Measurements from ENCODE around the gene TPCN1.

The TPCN1 gene

GRCh38 chr12:113233967-113234366 lies 12.7 kb downstream of the TPCN1 start:
- 93 to 96% methylated on average over 4 of the region's 4 CpGs for WGBS, 2 experiments
- H3K4me3 ChIP-seq (ENCODE audit: insufficient read depth, low read depth, low read length) = no peak overlapping the region
- peaks cover 5% of the 10 kb centered on the region for H3K36me3 ChIP-seq (ENCODE audit: control insufficient read depth, insufficient read depth, low read length)
- H3K4me1 ChIP-seq (ENCODE audit: control insufficient read depth, insufficient read depth, low read length) = peaks cover 5% of the 10 kb centered on the region
- H3K27ac ChIP-seq (ENCODE audit: insufficient read depth, low read depth, low read length, poor library complexity, severe bottlenecking) = no peak overlapping the region
- no peaks in the 10 kb centered on the region for H3K9me3 ChIP-seq (ENCODE audit: control insufficient read depth, low read length)
- no peaks in the 10 kb centered on the region for H3K27me3 ChIP-seq (ENCODE audit: control insufficient read depth, insufficient read depth, low read length, poor library complexity, severe bottlenecking)

GRCh38 chr12:113234483-113234882 lies 13.2 kb downstream of the TPCN1 start:
- peaks cover 5% of the 10 kb centered on the region for H3K36me3 ChIP-seq (ENCODE audit: control insufficient read depth, insufficient read depth, low read length)
- H3K27me3 ChIP-seq (ENCODE audit: control insufficient read depth, insufficient read depth, low read length, poor library complexity, severe bottlenecking) = no peaks in the 10 kb centered on the region
- no peak overlapping the region for H3K4me3 ChIP-seq (ENCODE audit: insufficient read depth, low read depth, low read length)
- H3K27ac ChIP-seq (ENCODE audit: insufficient read depth, low read depth, low read length, poor library complexity, severe bottlenecking) = no peak overlapping the region
- H3K4me1 ChIP-seq (ENCODE audit: control insufficient read depth, insufficient read depth, low read length) = peaks cover 5% of the 10 kb centered on the region
- no peaks in the 10 kb centered on the region for H3K9me3 ChIP-seq (ENCODE audit: control insufficient read depth, low read length)
- 97 to 98% methylated on average over 4 of the region's 4 CpGs for WGBS, 2 experiments

- Histone ChIP-seq H3K36me3 (ENCODE audit: control insufficient read depth, insufficient read depth, low read length) (peaks cover 2% of the 10 kb centered on the region), H3K27ac (ENCODE audit: insufficient read depth, low read depth, low read length, poor library complexity, severe bottlenecking) (no peak overlapping the region), H3K27me3 (ENCODE audit: control insufficient read depth, insufficient read depth, low read length, poor library complexity, severe bottlenecking) (no peaks in the 10 kb centered on the region), H3K4me3 (ENCODE audit: insufficient read depth, low read depth, low read length) (no peak overlapping the region), H3K4me1 (ENCODE audit: control insufficient read depth, insufficient read depth, low read length) (peaks cover 5% of the 10 kb centered on the region), H3K9me3 (ENCODE audit: control insufficient read depth, low read length) (no peaks in the 10 kb centered on the region)
- 94 to 96% methylated on average over 6 of the region's 6 CpGs for WGBS, 2 experiments
These were observed 14.7 kb downstream of the TPCN1 start for GRCh38 chr12:113235976-113236375.

- WGBS, 2 experiments = 87 to 92% methylated on average over 4 to 5 of the region's 5 CpGs
- no peak overlapping the region for H3K4me3 ChIP-seq (ENCODE audit: insufficient read depth, low read depth, low read length)
- H3K9me3 ChIP-seq (ENCODE audit: control insufficient read depth, low read length) = no peaks in the 10 kb centered on the region
- peaks cover 5% of the 10 kb centered on the region for H3K4me1 ChIP-seq (ENCODE audit: control insufficient read depth, insufficient read depth, low read length)
- H3K27me3 ChIP-seq (ENCODE audit: control insufficient read depth, insufficient read depth, low read length, poor library complexity, severe bottlenecking) = no peaks in the 10 kb centered on the region
- H3K36me3 ChIP-seq (ENCODE audit: control insufficient read depth, insufficient read depth, low read length) = no peaks in the 10 kb centered on the region
- H3K27ac ChIP-seq (ENCODE audit: insufficient read depth, low read depth, low read length, poor library complexity, severe bottlenecking) = no peak overlapping the region
These were observed 15.5 kb downstream of the TPCN1 start for GRCh38 chr12:113236539-113237399.

GRCh38 chr12:113237748-113238147 lies 16.5 kb downstream of the TPCN1 start:
- Histone ChIP-seq H3K4me3 (ENCODE audit: insufficient read depth, low read depth, low read length) (no peak overlapping the region), H3K27me3 (ENCODE audit: control insufficient read depth, insufficient read depth, low read length, poor library complexity, severe bottlenecking) (no peaks in the 10 kb centered on the region), H3K27ac (ENCODE audit: insufficient read depth, low read depth, low read length, poor library complexity, severe bottlenecking) (no peak overlapping the region), H3K4me1 (ENCODE audit: control insufficient read depth, insufficient read depth, low read length) (no peaks in the 10 kb centered on the region), H3K36me3 (ENCODE audit: control insufficient read depth, insufficient read depth, low read length) (no peaks in the 10 kb centered on the region), H3K9me3 (ENCODE audit: control insufficient read depth, low read length) (no peaks in the 10 kb centered on the region)
- 88 to 97% methylated on average over 4 of the region's 4 CpGs for WGBS, 2 experiments

GRCh38 chr12:113238309-113238708 lies 17.0 kb downstream of the TPCN1 start:
- Histone ChIP-seq H3K4me3 (ENCODE audit: insufficient read depth, low read depth, low read length) (no peak overlapping the region), H3K27me3 (ENCODE audit: control insufficient read depth, insufficient read depth, low read length, poor library complexity, severe bottlenecking) (no peaks in the 10 kb centered on the region), H3K4me1 (ENCODE audit: control insufficient read depth, insufficient read depth, low read length) (no peaks in the 10 kb centered on the region), H3K27ac (ENCODE audit: insufficient read depth, low read depth, low read length, poor library complexity, severe bottlenecking) (no peak overlapping the region), H3K36me3 (ENCODE audit: control insufficient read depth, insufficient read depth, low read length) (no peaks in the 10 kb centered on the region), H3K9me3 (ENCODE audit: control insufficient read depth, low read length) (no peaks in the 10 kb centered on the region)
- WGBS, 2 experiments = 89 to 94% methylated on average over 3 of the region's 3 CpGs

- Histone ChIP-seq H3K27me3 (ENCODE audit: control insufficient read depth, insufficient read depth, low read length, poor library complexity, severe bottlenecking) (no peaks in the 10 kb centered on the region), H3K4me3 (ENCODE audit: insufficient read depth, low read depth, low read length) (no peak overlapping the region), H3K27ac (ENCODE audit: insufficient read depth, low read depth, low read length, poor library complexity, severe bottlenecking) (no peak overlapping the region), H3K4me1 (ENCODE audit: control insufficient read depth, insufficient read depth, low read length) (no peaks in the 10 kb centered on the region), H3K36me3 (ENCODE audit: control insufficient read depth, insufficient read depth, low read length) (no peaks in the 10 kb centered on the region), H3K9me3 (ENCODE audit: control insufficient read depth, low read length) (no peaks in the 10 kb centered on the region)
- 91 to 94% methylated on average over 3 of the region's 3 CpGs for WGBS, 2 experiments
These were observed 18.1 kb downstream of the TPCN1 start for GRCh38 chr12:113239288-113239771.

GRCh38 chr12:113239811-113240331 lies 18.6 kb downstream of the TPCN1 start:
- Histone ChIP-seq H3K27ac (ENCODE audit: insufficient read depth, low read depth, low read length, poor library complexity, severe bottlenecking) (no peak overlapping the region), H3K4me3 (ENCODE audit: insufficient read depth, low read depth, low read length) (no peak overlapping the region), H3K9me3 (ENCODE audit: control insufficient read depth, low read length) (no peaks in the 10 kb centered on the region), H3K36me3 (ENCODE audit: control insufficient read depth, insufficient read depth, low read length) (no peaks in the 10 kb centered on the region), H3K27me3 (ENCODE audit: control insufficient read depth, insufficient read depth, low read length, poor library complexity, severe bottlenecking) (no peaks in the 10 kb centered on the region), H3K4me1 (ENCODE audit: control insufficient read depth, insufficient read depth, low read length) (no peaks in the 10 kb centered on the region)
- WGBS, 2 experiments = 90 to 91% methylated on average over 12 of the region's 12 CpGs

- H3K27ac ChIP-seq (ENCODE audit: insufficient read depth, low read depth, low read length, poor library complexity, severe bottlenecking) = no peak overlapping the region
- no peaks in the 10 kb centered on the region for H3K4me1 ChIP-seq (ENCODE audit: control insufficient read depth, insufficient read depth, low read length)
These were observed 19.1 kb downstream of the TPCN1 start for GRCh38 chr12:113240395-113240794.

GRCh38 chr12:113241191-113242025 lies 20.1 kb downstream of the TPCN1 start:
- peaks cover 10% of the 10 kb centered on the region for H3K4me1 ChIP-seq (ENCODE audit: control insufficient read depth, insufficient read depth, low read length)
- H3K27ac ChIP-seq (ENCODE audit: insufficient read depth, low read depth, low read length, poor library complexity, severe bottlenecking) = no peak overlapping the region
- no peaks in the 10 kb centered on the region for H3K27me3 ChIP-seq (ENCODE audit: control insufficient read depth, insufficient read depth, low read length, poor library complexity, severe bottlenecking)
- WGBS, 2 experiments = 87 to 91% methylated on average over 14 of the region's 14 CpGs
- no peaks in the 10 kb centered on the region for H3K36me3 ChIP-seq (ENCODE audit: control insufficient read depth, insufficient read depth, low read length)
- H3K9me3 ChIP-seq (ENCODE audit: control insufficient read depth, low read length) = no peaks in the 10 kb centered on the region
- H3K4me3 ChIP-seq (ENCODE audit: insufficient read depth, low read depth, low read length) = no peak overlapping the region

More at GRCh38 chr12:113240395-113240794, 19.1 kb downstream of the TPCN1 start:
- Histone ChIP-seq H3K9me3 (ENCODE audit: control insufficient read depth, low read length) (no peaks in the 10 kb centered on the region), H3K36me3 (ENCODE audit: control insufficient read depth, insufficient read depth, low read length) (no peaks in the 10 kb centered on the region), H3K27me3 (ENCODE audit: control insufficient read depth, insufficient read depth, low read length, poor library complexity, severe bottlenecking) (no peaks in the 10 kb centered on the region), H3K4me3 (ENCODE audit: insufficient read depth, low read depth, low read length) (no peak overlapping the region)
- 94 to 97% methylated on average over 3 of the region's 3 CpGs for WGBS, 2 experiments
